A549 treated with AZD9567 at 1 μM for 4 hours (cell line): ENCODE measurements around the gene YAE1. TPM values are rescaled to one million over a fixed set of nuclear protein-coding genes. Genes with fewer than 3 reads are reported as not detected.

ENCODE experiments used
- total RNA-seq: library from RNA; stranded (reverse); fragments of 200-300 nt; extraction: Qiagen RNA extraction; gene quantifications from 5 replicates; pipeline ENCODE4 v1.2.3, GENCODE V29; 2022; ENCODE audit not compliant: insufficient read depth

The YAE1 gene, protein sequence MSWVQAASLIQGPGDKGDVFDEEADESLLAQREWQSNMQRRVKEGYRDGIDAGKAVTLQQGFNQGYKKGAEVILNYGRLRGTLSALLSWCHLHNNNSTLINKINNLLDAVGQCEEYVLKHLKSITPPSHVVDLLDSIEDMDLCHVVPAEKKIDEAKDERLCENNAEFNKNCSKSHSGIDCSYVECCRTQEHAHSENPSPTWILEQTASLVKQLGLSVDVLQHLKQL
- total RNA-seq: 13.1 to 19.8 TPM (median 19.4 TPM) in 5 replicates

DNA sequence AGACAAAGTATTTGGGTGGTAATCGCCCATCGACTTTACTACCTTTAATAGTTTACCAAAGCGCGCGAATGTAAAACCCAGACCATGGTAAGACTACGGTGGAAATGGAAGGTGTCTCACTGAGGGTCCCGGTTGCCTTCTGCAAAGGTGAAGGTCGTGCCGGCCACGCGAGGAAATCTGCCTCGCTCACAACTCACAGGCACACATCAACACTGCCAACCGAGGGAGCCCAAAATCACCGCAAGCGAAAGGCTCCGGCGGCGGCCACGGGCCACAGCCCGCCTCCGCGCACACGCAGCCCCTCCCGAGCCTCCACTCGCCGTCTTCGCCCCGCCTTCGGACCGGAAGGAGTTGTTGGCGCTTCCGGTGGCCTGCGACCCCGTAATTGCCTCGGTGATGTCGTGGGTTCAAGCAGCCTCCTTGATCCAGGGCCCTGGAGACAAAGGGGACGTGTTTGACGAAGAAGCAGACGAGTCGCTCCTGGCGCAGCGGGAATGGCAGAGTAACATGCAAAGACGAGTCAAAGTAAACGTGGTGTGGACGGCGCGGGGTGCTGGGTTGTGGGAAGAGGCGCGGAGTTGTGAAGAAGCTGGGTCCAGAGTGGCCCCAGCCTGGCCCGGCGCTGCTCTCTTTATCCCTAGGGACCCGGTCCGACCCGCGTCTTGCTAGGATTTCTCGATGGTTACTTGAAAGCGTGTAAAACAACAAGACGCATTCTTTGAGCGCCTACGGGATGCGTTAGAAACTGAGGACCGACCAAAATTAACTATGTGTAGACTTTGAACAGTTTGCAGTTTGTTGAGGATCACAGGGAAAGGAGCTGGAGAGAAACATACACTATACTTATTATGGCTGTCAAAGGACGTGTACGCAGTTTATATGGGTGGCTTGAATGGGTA, at the start of gene YAE1:
Gene YAE1 (plus strand): TSS at position 382 of the 899 bp plus-strand sequence. CDS start 15 bp downstream, at position 397.

Other genes with a start within 250 kb of the YAE1 start
- gene RALA, start 57.2 kb downstream of the YAE1 start, total RNA-seq: 29.1 to 41.3 TPM (median 33.4 TPM) in 5 replicates